Measurements from ENCODE around the gene ZXDC.
A peak's percentile ranks its signal among the peaks of the same experiment; 100 is the strongest.

Gene ZXDC

DNA sequence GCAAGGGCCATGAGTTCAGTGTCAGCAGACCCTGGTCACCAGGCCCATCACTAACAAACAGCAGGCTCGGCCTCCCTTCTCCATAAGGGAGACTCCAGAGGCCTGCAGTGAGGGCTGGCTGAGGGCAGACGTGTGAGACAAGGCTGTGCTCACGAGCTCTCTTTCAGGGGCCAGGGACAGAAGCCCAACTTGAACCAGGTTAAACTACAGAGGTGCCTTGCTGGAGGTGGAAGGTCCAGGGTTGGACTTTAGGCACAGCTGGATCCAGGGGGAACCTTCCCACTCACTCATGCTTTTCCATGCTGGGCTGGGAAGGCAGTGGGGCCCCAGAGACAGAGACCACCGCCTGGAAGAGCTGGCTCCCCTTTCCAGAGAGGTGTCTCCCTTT is 62.0 kb downstream of the ZXDC start:
- no peak for DNase-seq

DNA sequence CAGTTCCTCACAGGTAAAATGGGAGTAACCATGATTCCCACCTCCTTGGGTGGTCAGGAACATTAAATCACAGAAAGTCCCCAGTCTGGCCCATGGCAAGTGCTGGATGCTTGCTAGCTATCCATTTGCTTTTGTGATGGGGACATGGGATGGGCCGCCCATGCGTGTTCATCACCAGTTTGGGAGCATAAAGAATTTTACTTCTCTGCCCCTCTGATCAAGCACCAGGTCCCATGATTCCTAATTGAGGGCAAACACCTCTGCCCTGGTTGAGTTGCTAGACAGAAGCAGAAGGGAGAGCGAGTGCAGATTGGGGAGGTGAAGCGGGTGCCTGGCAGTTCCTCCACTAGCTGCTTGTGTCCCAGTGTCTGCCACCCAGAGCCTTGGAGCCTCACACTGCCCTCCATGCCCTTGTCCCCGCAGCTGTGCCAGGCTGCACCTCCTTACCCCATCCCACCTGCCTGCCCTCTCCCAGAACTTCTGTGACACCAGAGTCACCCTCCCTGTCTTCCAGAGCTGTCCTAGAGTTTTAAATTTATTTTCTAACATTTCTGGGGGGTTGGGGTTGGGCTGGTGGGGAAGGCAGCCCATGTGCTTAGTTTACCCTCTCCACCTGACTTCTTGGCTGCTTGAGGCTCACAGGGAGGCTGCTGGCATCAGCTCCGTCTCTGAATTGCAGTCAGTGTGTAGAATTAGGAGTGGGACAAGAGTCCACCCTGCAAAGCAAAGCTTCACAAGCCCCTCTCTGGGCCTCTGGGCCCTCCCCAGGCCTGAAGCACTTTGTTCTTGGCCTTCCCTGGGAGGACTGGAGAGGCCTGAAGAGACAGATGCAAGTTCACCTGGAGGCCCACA is 62.6 kb downstream of the ZXDC start:
- no peak for DNase-seq

DNA sequence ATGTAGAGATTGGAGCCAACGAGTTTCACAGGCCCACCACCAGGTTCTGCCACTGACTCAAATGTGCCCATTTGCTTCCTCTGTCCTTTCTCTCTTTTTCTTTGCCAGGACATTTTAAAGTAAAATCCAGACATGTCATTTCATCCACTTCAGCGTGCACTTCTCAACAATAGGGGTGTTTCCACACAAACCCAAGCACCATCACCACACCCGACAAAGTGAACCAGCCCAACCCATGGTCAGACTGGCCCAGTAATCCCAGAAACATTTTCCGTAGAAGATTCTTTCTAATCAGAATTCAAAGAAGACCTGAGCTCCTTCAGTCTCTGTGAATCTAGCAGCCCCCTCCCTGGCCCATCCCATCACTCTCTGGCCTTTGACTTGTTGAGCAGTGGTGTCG is 67.6 kb downstream of the ZXDC start:
- DNase-seq = no peak

DNA sequence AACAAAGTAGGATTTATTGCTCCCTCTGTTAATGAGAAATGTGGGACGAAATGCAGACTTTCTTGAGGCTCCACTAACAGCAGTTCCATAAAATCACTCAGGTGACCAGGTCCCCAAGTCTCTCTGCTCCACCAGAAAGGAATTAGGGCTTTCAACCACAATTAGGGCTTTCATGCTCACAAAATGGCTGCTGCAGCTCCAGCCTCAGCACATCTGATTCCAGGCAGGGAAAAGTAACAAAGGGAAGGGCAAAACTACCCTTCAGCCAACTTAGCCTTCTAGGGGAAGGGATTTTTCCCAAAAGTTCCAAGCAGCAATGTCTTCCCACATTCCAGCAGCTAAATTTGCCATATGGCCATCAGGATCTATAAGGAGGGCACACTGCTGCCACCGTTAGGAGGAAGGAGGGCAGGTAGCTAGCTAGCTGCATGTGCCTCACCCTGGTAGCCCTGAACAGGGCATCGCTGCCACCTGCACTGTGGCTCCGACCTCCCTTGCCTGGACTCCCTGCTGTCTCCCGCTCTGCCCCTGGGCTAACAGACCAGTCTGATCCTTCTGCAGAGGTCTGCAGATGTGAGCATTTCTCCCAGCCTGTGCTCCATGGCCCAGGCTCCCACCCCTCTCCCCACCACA is 68.2 kb downstream of the ZXDC start:
- no peak for DNase-seq

DNA sequence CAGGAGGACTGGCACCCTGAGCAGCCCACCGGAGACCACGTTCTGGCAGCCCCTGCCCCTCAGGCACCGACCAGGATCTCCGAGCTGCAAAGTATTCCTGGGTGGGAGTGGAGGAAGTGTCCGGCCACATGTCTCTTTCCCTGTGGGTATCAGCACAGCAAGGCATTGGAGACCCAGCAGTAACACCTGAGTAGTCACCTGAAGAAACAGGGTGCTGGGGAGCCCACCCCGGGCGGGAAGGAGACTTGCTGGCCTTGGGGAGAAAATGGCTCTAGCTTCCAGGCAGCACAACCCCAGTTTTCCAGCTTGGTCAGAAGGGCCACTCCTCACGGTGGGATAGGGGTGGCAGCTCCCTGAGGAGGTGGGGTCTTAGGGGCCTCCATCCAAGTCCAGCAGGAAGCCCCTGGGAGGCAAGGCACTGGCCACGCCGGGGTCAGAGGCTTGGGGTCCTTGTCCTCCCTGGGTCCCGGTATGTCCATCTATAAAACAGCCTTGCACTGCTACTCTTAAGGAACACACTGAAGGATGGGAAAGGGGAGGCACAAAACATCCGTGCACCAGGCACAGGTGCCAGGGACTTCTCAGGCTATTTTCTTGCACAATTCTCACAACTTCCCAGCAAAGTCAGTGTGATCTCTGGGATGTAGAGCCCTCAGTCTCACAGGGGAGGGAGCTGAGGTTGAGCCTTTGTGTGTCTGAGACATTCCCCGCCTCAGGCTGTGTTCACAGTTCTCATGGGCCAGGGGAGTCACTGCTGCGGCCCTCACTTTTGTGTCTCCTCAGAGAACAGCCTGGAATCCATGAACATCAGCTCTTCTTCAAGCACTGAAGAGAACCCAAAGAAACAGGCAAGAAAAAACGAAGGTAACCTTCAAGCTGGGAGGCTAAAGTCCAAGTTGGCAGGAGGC is 69.0 kb downstream of the ZXDC start:
- DNase-seq = no peak

DNA sequence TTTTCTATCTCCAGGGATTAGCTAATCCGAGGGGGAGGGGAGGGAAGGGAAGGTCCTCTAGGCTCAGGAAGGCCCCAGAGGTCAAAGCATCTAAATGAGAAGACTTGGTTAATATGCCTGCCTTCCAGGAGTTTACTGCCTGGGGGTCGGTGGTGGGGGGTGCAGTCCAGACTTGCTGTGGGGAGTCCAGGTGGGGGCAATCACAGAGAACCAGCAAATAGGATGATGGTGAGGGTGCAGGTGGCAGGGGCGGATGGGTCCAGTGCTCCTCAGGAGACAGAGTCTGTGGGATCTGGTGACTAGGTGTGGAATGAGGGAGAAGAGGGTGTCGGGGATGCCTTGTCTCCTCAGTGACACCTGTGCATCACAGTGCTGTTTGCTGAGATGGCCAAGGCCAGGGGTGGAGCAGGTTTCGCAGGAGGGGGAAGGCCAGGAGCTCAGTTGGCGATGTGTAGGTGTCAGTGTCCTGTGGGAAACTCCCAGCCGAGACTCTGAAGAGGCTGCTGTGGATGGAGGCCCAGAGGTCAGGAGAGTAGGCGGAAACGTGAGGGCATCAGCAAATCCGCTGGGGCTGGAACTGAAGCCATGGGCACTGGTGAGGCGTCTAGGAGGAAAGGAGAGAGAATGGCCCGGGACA is 72.9 kb downstream of the ZXDC start:
- DNase-seq = no peak

DNA sequence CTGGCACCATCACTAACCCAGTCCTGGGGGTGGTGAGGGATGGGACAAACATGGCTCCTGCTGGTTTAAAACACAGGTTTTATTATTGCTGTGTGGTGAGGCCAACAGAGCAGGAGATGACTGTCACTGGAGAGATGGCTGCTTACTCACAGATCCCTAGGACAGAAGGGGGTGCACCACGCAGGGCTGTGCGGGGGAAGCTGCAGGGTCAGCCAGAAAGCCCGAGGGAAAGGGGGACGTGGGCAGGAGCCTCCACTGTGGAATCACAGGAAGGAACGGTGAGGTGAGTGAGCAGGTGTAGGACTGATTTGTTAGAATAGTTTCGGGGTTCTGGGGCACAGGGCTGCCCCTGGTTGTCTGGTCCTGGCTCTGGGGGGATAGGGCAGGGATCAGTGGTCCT is 73.5 kb downstream of the ZXDC start:
- no peak for DNase-seq

DNA sequence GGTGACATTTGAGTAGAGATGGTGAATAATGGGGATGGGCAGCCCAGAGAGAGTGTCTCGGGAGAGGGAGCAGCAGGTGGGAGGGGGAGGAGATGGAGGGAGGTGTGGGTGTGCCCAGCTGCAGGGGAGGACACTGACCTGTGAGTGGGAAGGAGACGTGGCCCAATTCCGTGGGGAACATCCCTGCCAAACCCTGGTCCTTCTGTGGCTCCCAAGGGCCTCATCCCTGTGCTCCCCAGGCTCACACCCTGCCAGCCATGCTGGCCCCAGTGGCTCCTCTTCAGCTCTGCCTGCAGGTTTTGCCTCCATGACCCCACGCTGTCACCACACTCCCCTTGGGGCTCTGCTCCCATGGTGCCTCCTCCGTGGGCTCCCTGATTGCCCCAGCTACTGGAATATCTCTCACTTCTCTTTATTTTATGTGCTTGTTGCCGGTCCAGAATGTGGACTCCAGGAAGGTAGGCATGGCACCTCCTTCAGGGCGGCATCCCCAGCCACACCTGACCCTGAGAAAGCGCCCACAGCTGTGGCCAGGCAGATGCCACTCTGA is 74.0 kb downstream of the ZXDC start:
- no peak for DNase-seq

DNA sequence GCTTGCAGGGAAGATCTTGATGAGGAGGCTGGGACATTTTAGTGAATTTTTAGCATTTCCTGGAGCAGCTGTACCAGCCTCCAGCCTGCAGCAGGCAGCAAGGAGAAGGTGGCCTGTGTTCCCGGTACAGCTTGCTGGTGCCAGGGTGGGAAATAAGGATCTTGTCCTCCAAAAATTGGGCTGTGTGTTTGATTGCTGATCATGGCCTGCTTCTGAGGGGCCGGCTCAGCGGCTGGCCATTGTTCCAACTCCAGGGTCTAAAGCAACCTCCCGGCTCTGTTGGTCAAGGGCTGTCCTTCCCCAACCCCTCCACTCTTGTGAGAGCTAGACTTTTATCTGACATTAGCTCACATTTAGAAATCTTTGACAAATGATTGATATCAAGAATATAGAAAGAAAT is 75.9 kb downstream of the ZXDC start:
- no peak for DNase-seq

DNA sequence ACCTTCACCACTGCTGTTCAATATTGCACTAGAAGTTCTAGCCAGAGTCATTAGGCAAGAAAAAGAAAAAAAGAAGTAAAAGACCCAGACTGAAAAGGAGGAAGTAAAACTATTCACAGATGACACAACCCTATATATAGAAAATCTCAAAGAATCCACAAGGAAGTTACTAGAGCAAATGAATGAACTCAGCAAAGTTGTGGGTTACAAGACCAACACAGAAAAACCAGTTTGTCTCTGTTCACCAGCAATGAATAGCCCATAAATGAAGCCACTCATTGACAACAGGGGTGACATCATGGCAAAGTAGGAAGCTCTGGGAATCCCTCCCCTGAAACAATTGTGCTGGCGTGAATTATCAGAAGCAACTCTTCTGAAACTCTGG is 76.3 kb downstream of the ZXDC start:
- peak; percentile 55 for DNase-seq

DNA sequence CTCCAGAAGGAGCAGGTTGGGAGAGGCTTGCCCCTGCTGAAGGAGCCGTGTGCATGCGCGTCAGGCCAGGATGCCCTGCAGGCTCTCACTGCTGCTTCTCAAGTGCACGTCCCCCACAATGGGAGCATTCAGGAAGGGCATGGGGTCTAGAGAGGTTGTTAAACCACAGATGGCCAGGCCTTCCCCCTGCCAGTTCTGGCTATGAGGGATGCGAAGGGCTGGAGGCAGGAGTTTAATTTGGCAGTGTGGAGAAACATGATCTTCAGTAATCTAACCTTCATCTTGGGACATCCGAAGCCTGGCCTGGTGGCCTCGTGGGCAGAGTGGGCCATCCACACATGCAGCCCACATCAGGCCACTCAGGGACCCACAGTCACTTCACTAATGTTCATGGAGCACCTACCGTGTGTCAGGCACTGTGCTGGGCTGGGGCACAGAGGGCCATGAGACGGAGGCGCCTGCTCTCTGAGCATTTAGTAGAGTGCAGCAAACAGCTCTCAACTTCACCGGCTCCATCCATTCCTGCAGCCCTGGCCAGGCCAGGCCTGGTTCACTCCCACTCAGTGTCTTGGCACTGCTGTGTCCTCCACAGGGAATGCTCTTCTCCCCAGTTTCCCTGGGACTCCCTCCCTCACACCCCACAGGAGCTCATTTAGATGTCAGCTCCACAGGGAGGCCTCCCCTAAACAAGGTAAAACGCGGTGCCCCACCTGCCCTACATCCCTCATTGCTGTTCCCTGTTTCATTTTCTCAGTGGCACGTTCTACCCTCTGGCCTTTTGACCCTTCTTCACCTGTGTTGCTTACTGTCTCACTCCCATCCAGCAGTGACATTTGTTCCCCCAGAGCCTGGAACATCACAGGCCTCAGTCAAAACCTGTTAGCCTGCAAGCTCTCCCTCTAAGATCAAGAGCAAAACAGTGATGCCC is 77.0 kb downstream of the ZXDC start:
- DNase-seq = no peak

DNA sequence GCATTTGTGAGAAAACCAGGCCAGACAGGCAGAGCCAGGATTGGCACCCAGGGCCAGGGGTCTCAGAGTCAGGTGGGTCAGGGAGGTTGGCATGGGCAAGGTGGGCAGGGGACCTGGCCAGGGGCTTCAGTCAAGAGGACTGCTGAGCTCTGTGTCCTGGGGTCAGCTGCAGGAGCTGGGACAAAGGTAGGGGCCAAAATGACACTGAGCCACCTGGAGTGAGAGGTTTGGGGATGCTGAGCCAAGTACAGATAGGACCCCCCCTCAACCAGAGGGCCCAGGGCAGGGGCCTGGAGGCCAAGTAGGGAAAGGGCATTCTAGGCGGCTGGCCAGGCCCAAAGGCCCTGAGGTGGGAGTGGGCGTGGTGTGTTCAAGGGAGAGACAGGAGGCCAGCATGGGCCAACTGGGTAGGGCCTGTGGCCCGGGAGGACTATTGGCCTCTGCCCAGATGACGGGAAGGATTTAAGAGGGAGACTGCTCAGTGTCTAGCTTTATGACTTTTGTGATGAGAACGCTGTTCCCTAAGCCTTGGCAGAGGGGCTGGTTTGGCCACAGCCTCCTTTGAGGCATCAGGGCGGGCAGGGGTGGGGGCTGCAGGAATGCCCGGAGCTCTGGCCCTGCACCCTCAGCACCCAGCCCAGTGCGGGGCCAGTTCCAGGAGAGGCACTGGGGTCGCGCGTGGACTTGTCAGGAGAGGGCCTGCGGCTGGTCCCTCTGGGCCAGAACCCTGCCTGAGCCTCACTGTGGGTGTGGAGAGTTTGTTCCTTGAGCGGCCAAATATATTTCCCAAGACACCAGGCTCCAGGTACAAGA is 77.9 kb downstream of the ZXDC start:
- no peak for DNase-seq

DNA sequence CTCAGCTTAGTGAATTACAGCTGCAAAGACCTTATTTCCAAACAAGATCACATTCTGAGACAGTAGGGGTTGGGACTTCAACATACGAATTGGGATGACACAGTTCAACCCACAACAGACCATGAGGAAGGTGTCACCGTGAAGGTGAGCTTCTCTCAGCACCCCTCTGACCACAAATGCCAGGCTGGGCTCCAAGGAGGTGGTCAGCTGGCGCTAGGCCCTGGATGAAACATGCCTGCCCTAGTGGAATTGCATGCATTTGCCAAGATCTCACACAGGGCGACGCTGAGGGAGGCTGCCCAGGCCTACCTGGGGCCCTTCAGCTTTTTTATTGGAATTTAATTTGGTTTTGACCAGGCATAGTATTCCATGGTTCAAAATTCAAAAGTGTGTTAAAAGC is 79.2 kb downstream of the ZXDC start:
- DNase-seq = no peak

DNA sequence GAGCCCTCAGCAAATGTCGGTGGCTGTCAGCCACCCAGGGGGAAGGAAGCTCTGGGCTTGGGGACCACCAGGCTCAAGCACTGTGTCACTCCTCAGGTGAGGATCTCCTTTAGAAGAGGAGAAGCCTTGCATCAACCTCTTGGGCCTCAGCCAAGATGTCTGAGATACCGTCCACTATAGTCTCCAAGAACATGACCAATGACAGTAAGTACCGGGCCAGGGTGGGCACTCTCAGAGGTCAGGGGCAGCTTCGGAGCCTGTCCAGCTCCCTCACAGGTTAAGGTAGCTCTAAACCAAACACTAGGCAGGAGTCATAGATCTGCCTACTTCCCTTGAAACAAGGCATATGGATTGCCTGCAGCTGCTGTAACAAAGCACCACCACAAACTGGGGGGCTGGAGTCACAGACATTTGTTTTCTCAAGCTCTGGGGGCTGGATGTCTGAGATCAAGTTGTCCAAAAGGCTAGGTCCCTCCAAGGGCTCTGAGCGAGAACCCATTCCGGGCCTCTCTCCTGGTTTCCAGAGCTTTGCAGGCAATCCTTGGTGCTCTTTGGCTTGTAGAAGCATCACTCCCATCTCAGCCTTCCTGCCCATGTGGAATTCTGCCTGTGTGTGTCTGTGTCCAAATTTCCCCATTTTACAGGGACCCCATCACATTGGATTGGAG is 79.7 kb downstream of the ZXDC start:
- no peak for DNase-seq

DNA sequence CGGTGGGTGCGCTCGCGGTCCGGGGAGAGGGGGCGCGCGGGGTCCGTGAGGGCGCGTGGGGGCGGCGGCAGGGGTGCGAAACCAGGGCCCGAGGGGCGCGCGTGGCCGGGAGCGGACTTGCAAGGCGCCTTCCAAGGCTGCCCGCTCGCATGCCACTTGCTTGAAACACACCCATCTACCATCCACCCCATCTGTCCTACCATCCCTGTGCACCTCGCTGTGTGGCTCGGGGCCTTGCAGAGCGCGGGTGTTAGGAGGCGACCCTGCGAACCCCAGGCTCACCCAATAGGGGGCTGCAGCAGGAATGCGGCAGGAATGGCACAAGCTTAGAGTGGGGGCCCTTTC is 80.7 kb downstream of the ZXDC start:
- no peak for DNase-seq

DNA sequence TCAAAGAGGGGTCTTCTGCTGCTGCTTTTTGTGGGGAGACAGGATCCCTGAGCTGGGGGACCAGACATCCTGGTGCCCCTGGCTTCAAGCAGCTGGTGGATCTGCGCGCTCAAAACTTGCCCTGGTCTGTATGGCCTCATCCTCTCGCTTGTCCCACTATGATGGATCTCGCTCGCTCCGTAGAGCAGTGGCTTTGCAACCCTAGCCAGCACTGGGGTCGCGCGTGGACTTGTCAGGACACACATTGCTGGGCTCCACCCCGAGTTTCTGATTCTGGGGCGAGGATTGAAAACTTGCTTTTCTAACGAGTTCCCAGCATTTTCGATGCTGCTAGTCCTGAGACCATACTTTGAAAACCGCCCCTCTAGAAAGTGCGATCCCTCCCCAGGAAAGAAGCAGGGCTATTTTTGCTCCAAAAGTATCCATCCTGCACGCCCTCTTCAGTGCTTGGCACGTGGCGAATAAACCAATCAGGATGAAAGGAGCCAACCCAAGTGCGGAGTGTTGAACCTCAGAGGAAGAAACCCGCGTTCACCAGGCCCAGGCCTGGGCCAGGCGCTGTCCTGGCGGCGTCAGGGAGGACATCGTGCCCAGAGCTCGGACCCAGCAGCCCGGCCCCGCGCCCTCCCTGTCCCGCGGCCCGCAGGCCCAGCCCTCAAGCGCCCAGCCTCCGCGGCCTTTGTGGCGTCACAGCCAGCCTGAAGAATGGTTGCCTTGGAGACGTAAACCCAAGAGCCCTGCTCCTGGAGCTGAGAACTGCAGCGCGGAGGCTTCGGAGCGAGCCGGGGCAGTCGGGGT is 81.3 kb downstream of the ZXDC start, which contains the start of gene CFAP100:
TSS of gene CFAP100 (plus strand) at position 731 of the 798 bp plus-strand sequence. CDS start 1,092 bp downstream, outside the sequence.
- DNase-seq = no peak

DNA sequence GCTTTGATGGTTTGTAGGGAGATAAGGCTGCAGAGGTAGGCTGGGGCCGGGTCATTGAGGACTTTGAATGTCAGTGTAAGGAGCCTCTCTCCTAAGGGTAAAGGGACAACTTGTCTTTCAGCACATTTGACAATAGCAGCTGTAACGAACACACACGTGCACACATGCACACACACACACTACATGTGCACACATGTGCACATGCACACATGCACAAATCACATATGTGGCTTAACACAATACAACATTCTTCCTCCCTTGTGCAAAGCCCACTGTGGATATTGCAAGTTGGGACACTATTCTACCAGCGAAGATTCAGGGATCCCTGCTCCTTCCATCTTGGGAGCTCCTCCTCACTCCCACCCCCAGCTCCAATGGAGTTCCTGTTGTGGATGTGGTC is 82.1 kb downstream of the ZXDC start:
- DNase-seq = no peak

DNA sequence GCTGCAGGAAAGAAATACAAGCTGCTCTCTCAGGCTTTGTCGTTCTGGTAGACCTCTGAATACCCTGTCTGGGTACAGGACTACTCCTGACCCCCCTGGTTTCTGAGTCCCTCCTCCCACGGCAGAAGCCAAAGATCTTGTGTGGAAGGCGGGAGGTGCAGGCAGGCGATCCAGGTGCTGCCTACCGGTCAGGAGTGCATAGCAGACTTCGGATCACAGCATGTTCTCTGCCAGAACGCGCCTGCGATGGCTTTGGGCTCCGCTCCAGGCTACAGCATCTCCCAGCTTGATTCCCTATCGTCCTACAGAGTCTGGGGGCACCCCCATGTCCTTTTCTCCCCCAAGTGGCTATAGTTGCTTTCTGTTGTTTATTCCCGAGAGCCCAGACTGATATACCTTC is 83.4 kb downstream of the ZXDC start:
- no peak for DNase-seq

DNA sequence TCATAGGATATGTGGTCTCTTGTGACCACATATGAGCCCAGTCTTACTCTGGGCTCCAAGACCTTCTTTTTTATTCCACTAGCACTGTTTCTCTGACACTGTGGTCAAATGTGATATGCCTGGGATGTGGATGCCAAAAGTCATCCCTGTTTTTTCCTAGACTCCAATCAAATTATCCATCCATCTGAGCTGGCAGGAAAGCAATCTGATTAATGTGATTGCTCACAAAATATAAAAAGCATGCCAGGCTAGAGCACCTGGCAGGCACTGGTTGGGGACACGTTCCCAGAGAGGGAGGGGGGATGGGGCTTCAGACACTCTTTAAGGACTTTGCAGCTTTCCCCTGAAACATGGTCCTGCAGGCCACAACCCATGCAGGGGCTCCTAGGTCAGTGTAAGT is 84.1 kb downstream of the ZXDC start:
- DNase-seq = no peak

Measured in GF-D8 (cell line).